GM18526 (cell line): ENCODE data around the gene SGCD.

Experiments
- POLR2A ChIP-seq: IDR thresholded peaks from 3 replicates; pipeline ENCODE4 v1.6.1; 2011; ENCODE audit not compliant: insufficient read length; ENCODE audit errors: extremely low read depth

The SGCD gene

GRCh38 chr5:156481741-156482140, 154.8 kb downstream of the SGCD start:
- no peak for TF ChIP-seq POLR2A

- no peak for TF ChIP-seq POLR2A
Measured at GRCh38 chr5:156482818-156483217, 155.9 kb downstream of the SGCD start.

GRCh38 chr5:156486394-156487238, 159.7 kb downstream of the SGCD start:
- TF ChIP-seq POLR2A = no peak

GRCh38 chr5:156491766-156492165, 164.8 kb downstream of the SGCD start:
- no peak for TF ChIP-seq POLR2A

GRCh38 chr5:156496291-156496690, 169.3 kb downstream of the SGCD start:
- TF ChIP-seq POLR2A = no peak

- TF ChIP-seq POLR2A = no peak
Measured at GRCh38 chr5:156497804-156498208, 170.8 kb downstream of the SGCD start.

- no peak for TF ChIP-seq POLR2A
Measured at GRCh38 chr5:156498226-156498980, 171.4 kb downstream of the SGCD start.

- no peak for TF ChIP-seq POLR2A
Measured at GRCh38 chr5:156500755-156501154, 173.8 kb downstream of the SGCD start.

- TF ChIP-seq POLR2A = no peak
Measured at GRCh38 chr5:156505101-156505500, 178.1 kb downstream of the SGCD start.

- TF ChIP-seq POLR2A = no peak
Measured at GRCh38 chr5:156513123-156513815, 186.3 kb downstream of the SGCD start.

- TF ChIP-seq POLR2A = no peak
Measured at GRCh38 chr5:156515121-156515520, 188.2 kb downstream of the SGCD start.

- TF ChIP-seq POLR2A = no peak
Measured at GRCh38 chr5:156515803-156516360, 188.9 kb downstream of the SGCD start.

GRCh38 chr5:156522651-156523529, 195.9 kb downstream of the SGCD start:
- no peak for TF ChIP-seq POLR2A

- TF ChIP-seq POLR2A = no peak
Measured at GRCh38 chr5:156523607-156524006, 196.6 kb downstream of the SGCD start.
